ENCODE data around the gene LAG3. TPM values are rescaled to one million over a fixed set of nuclear protein-coding genes. Genes with fewer than 3 reads are reported as not detected.

Gene LAG3
- polyA plus RNA-seq, 2 of the 4 experiments (the other 2 are of a cell fraction): 0.66 to 1.7 TPM

DNA sequence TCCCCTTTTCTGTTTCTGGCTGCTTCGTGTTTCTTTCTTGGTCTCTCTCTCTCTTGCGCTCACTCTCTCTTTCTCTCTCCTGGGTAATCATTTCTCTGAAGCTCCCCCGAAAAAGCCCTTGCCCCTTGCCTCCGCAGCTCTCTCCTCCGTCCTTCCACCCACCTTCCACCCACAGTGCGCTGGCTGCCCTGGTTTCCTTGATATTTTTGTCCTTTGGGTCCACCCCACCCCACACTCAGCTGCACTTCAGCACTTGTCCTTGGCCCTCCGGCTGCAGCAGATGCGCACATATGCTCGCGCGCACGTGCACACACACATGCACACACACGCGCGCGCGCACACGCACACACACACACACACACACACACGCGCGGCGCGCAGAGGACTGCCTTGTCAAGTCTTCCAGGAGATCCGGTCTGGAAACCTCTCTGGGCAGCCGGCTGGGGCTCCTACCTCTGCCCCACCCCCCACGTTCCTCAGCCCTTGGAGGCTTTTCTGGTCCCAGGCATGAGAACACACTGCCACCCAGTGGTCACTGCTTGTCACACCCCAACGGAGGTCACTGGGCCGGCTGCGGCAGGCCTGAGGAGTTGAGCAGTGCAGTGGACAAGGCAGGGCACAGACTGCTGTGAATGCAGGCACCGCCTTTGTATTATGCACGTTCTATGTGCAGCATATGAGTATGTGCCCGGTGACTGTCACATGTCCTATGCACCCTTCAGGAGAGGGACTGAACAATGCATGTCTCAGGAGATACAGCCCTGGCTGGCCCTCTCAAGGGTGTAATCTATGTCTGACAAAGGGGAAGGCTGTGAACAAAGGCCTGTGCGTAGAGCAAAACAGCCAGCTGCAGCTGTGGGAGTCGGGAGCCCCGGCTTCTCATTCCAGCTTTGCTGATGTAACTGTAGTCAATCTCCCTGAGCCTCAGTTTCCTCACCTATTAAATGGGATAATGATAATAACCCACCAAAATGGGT, 6.5 kb downstream of the LAG3 start:
- peak; percentile 71 to 91 for DNase-seq (ENCODE audit: low read depth in 1 of 2, low spot score in 1 of 2)
- Histone ChIP-seq H3K27ac (peak overlapping the region; percentile 34 to 80; a peak in 4 of 6 replicates), H3K4me1 (peaks cover 15% of the 10 kb centered on the region; the same call in 2 of the 3 replicates), H3K9me3 (no peaks in the 10 kb centered on the region), H3K4me3 (peak overlapping the region; percentile 30; the same call in 2 of the 3 replicates), H3K4me2 (peak overlapping the region; percentile 77)
- ChIA-PET CTCF (interaction anchor here (0.6 to 26.0 kb wide), 41 partner anchors 8 to 1310 kb away, joined by 3 to 670 read pairs (median 4); partner anchors contain the start of genes CD4, CDCA3, GPR162 and LAG3), POLR2A (interaction anchor here (2.3 to 2.5 kb wide), 2 partner anchors 13 to 26 kb away, joined by 13 read pairs; partner anchors contain the start of genes MLF2 and PTMS)
- peak; percentile 93 for FAIRE-seq
- 31% methylated on average over 26 of the region's 35 CpGs for WGBS (ENCODE audit: missing lambda C conversion rate)
- ATAC-seq: peak; percentile 94 to 97
- TF ChIP-seq NPAS2 (CRISPR knock-in tag; IDR thresholded peaks at IDR 0.05; ENCODE audit: borderline replicate concordance) (peak; percentile 79), CEBPB (IDR thresholded peaks at IDR 0.05) (no peak), NR3C1 (IDR thresholded peaks at IDR 0.05) (no peak), HOXA7 (CRISPR knock-in tag; IDR thresholded peaks at IDR 0.05) (no peak), FOSL2 (IDR thresholded peaks at IDR 0.05) (no peak), FOSL2 (CRISPR knock-in tag; IDR thresholded peaks at IDR 0.05) (0 out of 2 replicates have a peak, but pooled peaks have one; percentile 3), CHD2 (IDR thresholded peaks at IDR 0.05; ENCODE audit: low read length, partially characterized antibody) (peak; percentile 56), ZSCAN20 (CRISPR knock-in tag; IDR thresholded peaks at IDR 0.05) (no peak), EHMT2 (IDR thresholded peaks at IDR 0.05; ENCODE audit: low read depth) (no peak), SMC3 (IDR thresholded peaks at IDR 0.05) (peak; percentile 98), USF2 (IDR thresholded peaks at IDR 0.05) (no peak), CBX8 (IDR thresholded peaks at IDR 0.05) (no peak), HOXB5 (CRISPR knock-in tag; IDR thresholded peaks at IDR 0.05) (no peak), ZNF302 (CRISPR knock-in tag; IDR thresholded peaks at IDR 0.05) (no peak), HES2 (IDR thresholded peaks at IDR 0.05) (no peak), TFCP2L1 (CRISPR knock-in tag; IDR thresholded peaks at IDR 0.05) (no peak), TP53 (CRISPR knock-in tag; IDR thresholded peaks at IDR 0.05) (no peak), BHLHE40 (IDR thresholded peaks at IDR 0.05; ENCODE audit: low read depth, low read length) (peak; percentile 65; the same call in 1 of the 2 replicates), HEYL (CRISPR knock-in tag; IDR thresholded peaks at IDR 0.05) (no peak), POLR2AphosphoS2 (conservative IDR thresholded peaks at IDR 0.05; ENCODE audit: low read length) (no peak), NFE2L2 (conservative IDR thresholded peaks at IDR 0.05; ENCODE audit: low read length) (no peak), PBX3 (IDR thresholded peaks at IDR 0.05) (no peak), GATA3 (IDR thresholded peaks at IDR 0.05; ENCODE audit: borderline replicate concordance) (no peak; the same call in 1 of the 2 replicates), RARB (CRISPR knock-in tag; IDR thresholded peaks at IDR 0.05) (no peak), CHD4 (IDR thresholded peaks at IDR 0.05; ENCODE audit: borderline replicate concordance) (no peak), SREBF2 (IDR thresholded peaks at IDR 0.05) (no peak), ZFP36 (IDR thresholded peaks at IDR 0.05; ENCODE audit: borderline replicate concordance, partially characterized antibody) (no peak), EHF (CRISPR knock-in tag; IDR thresholded peaks at IDR 0.05) (no peak), MAFK (IDR thresholded peaks at IDR 0.05; ENCODE audit: partially characterized antibody) (no peak)
- TF ChIP-seq, protein P1, sequence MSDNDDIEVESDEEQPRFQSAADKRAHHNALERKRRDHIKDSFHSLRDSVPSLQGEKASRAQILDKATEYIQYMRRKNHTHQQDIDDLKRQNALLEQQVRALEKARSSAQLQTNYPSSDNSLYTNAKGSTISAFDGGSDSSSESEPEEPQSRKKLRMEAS (IDR thresholded peaks at IDR 0.05): peak; percentile 83
- TF ChIP-seq, protein P2, sequence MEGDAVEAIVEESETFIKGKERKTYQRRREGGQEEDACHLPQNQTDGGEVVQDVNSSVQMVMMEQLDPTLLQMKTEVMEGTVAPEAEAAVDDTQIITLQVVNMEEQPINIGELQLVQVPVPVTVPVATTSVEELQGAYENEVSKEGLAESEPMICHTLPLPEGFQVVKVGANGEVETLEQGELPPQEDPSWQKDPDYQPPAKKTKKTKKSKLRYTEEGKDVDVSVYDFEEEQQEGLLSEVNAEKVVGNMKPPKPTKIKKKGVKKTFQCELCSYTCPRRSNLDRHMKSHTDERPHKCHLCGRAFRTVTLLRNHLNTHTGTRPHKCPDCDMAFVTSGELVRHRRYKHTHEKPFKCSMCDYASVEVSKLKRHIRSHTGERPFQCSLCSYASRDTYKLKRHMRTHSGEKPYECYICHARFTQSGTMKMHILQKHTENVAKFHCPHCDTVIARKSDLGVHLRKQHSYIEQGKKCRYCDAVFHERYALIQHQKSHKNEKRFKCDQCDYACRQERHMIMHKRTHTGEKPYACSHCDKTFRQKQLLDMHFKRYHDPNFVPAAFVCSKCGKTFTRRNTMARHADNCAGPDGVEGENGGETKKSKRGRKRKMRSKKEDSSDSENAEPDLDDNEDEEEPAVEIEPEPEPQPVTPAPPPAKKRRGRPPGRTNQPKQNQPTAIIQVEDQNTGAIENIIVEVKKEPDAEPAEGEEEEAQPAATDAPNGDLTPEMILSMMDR (IDR thresholded peaks at IDR 0.05): peak; percentile 94
- TF ChIP-seq, protein P3, sequence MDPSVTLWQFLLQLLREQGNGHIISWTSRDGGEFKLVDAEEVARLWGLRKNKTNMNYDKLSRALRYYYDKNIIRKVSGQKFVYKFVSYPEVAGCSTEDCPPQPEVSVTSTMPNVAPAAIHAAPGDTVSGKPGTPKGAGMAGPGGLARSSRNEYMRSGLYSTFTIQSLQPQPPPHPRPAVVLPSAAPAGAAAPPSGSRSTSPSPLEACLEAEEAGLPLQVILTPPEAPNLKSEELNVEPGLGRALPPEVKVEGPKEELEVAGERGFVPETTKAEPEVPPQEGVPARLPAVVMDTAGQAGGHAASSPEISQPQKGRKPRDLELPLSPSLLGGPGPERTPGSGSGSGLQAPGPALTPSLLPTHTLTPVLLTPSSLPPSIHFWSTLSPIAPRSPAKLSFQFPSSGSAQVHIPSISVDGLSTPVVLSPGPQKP (IDR thresholded peaks at IDR 0.05; ENCODE audit: low read depth, low read length): no peak
- TF ChIP-seq, protein P4, sequence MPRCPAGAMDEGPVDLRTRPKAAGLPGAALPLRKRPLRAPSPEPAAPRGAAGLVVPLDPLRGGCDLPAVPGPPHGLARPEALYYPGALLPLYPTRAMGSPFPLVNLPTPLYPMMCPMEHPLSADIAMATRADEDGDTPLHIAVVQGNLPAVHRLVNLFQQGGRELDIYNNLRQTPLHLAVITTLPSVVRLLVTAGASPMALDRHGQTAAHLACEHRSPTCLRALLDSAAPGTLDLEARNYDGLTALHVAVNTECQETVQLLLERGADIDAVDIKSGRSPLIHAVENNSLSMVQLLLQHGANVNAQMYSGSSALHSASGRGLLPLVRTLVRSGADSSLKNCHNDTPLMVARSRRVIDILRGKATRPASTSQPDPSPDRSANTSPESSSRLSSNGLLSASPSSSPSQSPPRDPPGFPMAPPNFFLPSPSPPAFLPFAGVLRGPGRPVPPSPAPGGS (IDR thresholded peaks at IDR 0.05): no peak
